ENCODE results near the gene EDN2.

EDN2 gene

GRCh38 chr1:41479000-41479807 is 5.3 kb downstream of the EDN2 start:
- no peak overlapping the region for H3K4me2 ChIP-seq (ENCODE audit: low read depth, low read length)
- no peaks in the 10 kb centered on the region for H3K79me2 ChIP-seq (ENCODE audit: low read length)
- H3K27ac ChIP-seq (ENCODE audit: low read length), result no peak overlapping the region
- H3K27me3 ChIP-seq (replicated peaks; ENCODE audit: insufficient read depth, low read length), result no peaks in the 10 kb centered on the region
- no peaks in the 10 kb centered on the region for H3K9me2 ChIP-seq (replicated peaks; ENCODE audit: insufficient read depth, low read length)
- peaks cover 15% of the 10 kb centered on the region for H3K4me1 ChIP-seq (ENCODE audit: low read length)
- no peaks in the 10 kb centered on the region for H4K20me1 ChIP-seq (ENCODE audit: insufficient read depth, low read length)
- no peak for DNase-seq
- no peaks in the 10 kb centered on the region for H3F3A ChIP-seq (ENCODE audit: insufficient read depth, low read length)
- no peaks in the 10 kb centered on the region for H3K9me3 ChIP-seq (replicated peaks; ENCODE audit: insufficient read depth, low read length)
- no peak overlapping the region for H3K4me3 ChIP-seq (ENCODE audit: low read length)
- H2AFZ ChIP-seq (ENCODE audit: low read length), result no peak overlapping the region
- no peaks in the 10 kb centered on the region for H3K36me3 ChIP-seq (replicated peaks; ENCODE audit: insufficient read depth, low read length)
- TF ChIP-seq, protein P1, sequence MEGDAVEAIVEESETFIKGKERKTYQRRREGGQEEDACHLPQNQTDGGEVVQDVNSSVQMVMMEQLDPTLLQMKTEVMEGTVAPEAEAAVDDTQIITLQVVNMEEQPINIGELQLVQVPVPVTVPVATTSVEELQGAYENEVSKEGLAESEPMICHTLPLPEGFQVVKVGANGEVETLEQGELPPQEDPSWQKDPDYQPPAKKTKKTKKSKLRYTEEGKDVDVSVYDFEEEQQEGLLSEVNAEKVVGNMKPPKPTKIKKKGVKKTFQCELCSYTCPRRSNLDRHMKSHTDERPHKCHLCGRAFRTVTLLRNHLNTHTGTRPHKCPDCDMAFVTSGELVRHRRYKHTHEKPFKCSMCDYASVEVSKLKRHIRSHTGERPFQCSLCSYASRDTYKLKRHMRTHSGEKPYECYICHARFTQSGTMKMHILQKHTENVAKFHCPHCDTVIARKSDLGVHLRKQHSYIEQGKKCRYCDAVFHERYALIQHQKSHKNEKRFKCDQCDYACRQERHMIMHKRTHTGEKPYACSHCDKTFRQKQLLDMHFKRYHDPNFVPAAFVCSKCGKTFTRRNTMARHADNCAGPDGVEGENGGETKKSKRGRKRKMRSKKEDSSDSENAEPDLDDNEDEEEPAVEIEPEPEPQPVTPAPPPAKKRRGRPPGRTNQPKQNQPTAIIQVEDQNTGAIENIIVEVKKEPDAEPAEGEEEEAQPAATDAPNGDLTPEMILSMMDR (IDR thresholded peaks at IDR 0.05; ENCODE audit: low read length), result no peak
- TF ChIP-seq EZH2phosphoT487 (IDR thresholded peaks at IDR 0.05; ENCODE audit: low read length) (no peak), EZH2 (optimal IDR thresholded peaks at IDR 0.05; ENCODE audit: low read depth, low read length) (no peak)
- H3K9ac ChIP-seq (ENCODE audit: low read length), result no peak overlapping the region

GRCh38 chr1:41478118-41478748 is 6.2 kb downstream of the EDN2 start:
- no peaks in the 10 kb centered on the region for H3K79me2 ChIP-seq (ENCODE audit: low read length)
- TF ChIP-seq EZH2 (optimal IDR thresholded peaks at IDR 0.05; ENCODE audit: low read depth, low read length) (no peak), EZH2phosphoT487 (IDR thresholded peaks at IDR 0.05; ENCODE audit: low read length) (no peak)
- TF ChIP-seq, protein P1 (IDR thresholded peaks at IDR 0.05; ENCODE audit: low read length), result no peak
- no peak overlapping the region for H3K9ac ChIP-seq (ENCODE audit: low read length)
- no peaks in the 10 kb centered on the region for H4K20me1 ChIP-seq (ENCODE audit: insufficient read depth, low read length)
- H3K9me3 ChIP-seq (replicated peaks; ENCODE audit: insufficient read depth, low read length), result no peaks in the 10 kb centered on the region
- no peak overlapping the region for H2AFZ ChIP-seq (ENCODE audit: low read length)
- H3K4me1 ChIP-seq (ENCODE audit: low read length), result peaks cover 10% of the 10 kb centered on the region
- H3K4me2 ChIP-seq (ENCODE audit: low read depth, low read length), result no peak overlapping the region
- H3K4me3 ChIP-seq (ENCODE audit: low read length), result no peak overlapping the region
- H3K27me3 ChIP-seq (replicated peaks; ENCODE audit: insufficient read depth, low read length), result no peaks in the 10 kb centered on the region
- no peaks in the 10 kb centered on the region for H3F3A ChIP-seq (ENCODE audit: insufficient read depth, low read length)
- H3K9me2 ChIP-seq (replicated peaks; ENCODE audit: insufficient read depth, low read length), result no peaks in the 10 kb centered on the region
- no peak overlapping the region for H3K27ac ChIP-seq (ENCODE audit: low read length)
- no peak for DNase-seq
- H3K36me3 ChIP-seq (replicated peaks; ENCODE audit: insufficient read depth, low read length), result no peaks in the 10 kb centered on the region

- no peak for DNase-seq
- Histone ChIP-seq H3K36me3 (replicated peaks; ENCODE audit: insufficient read depth, low read length) (no peaks in the 10 kb centered on the region), H3K4me3 (ENCODE audit: low read length) (no peak overlapping the region), H3K9ac (ENCODE audit: low read length) (no peak overlapping the region), H3K27me3 (replicated peaks; ENCODE audit: insufficient read depth, low read length) (no peaks in the 10 kb centered on the region), H3F3A (ENCODE audit: insufficient read depth, low read length) (no peaks in the 10 kb centered on the region), H3K4me1 (ENCODE audit: low read length) (no peaks in the 10 kb centered on the region), H2AFZ (ENCODE audit: low read length) (no peak overlapping the region), H4K20me1 (ENCODE audit: insufficient read depth, low read length) (no peaks in the 10 kb centered on the region), H3K27ac (ENCODE audit: low read length) (no peak overlapping the region), H3K4me2 (ENCODE audit: low read depth, low read length) (no peak overlapping the region), H3K79me2 (ENCODE audit: low read length) (no peaks in the 10 kb centered on the region), H3K9me3 (replicated peaks; ENCODE audit: insufficient read depth, low read length) (no peaks in the 10 kb centered on the region), H3K9me2 (replicated peaks; ENCODE audit: insufficient read depth, low read length) (no peaks in the 10 kb centered on the region)
- no peak for TF ChIP-seq EZH2 (optimal IDR thresholded peaks at IDR 0.05; ENCODE audit: low read depth, low read length)
- TF ChIP-seq EZH2phosphoT487 (IDR thresholded peaks at IDR 0.05; ENCODE audit: low read length), result no peak
- TF ChIP-seq, protein P1 (IDR thresholded peaks at IDR 0.05; ENCODE audit: low read length), result no peak
Observed at GRCh38 chr1:41476807-41477361, 7.6 kb downstream of the EDN2 start.
